Loucy (cell line): Measurements from ENCODE around the gene FBRS.

Experiments used
- H2AFZ ChIP-seq: fragments of 200-600 bp; sonication (generic); 2 replicates; pipeline ENCODE4 v1.6.0; 2016; ENCODE audit warnings: antibody characterized with exemption, mild to moderate bottlenecking, low read length, moderate library complexity
- H3F3A ChIP-seq: fragments of 200-600 bp; 2 replicates; pipeline ENCODE4 v1.6.0; 2016; ENCODE audit warnings: antibody characterized with exemption, low read depth, mild to moderate bottlenecking
- H3K27me3 ChIP-seq: fragments of 200-600 bp; sonication (generic); 2 replicates; pipeline ENCODE4 v1.6.1; 2014; ENCODE audit warnings: low read length, mild to moderate bottlenecking; ENCODE audit not compliant: insufficient read depth, poor library complexity, severe bottlenecking
- H3K36me3 ChIP-seq: fragments of 200-600 bp; sonication (generic); 2 replicates; pipeline ENCODE4 v1.6.1; 2016; ENCODE audit warnings: low read length; ENCODE audit not compliant: insufficient read depth
- H3K4me1 ChIP-seq: fragments of 200-600 bp; sonication (generic); 2 replicates; pipeline ENCODE4 v1.5.1; 2014; ENCODE audit warnings: low read length, mild to moderate bottlenecking; ENCODE audit not compliant: insufficient read depth, poor library complexity, severe bottlenecking
- H3K4me2 ChIP-seq: fragments of 200-600 bp; sonication (generic); 2 replicates; pipeline ENCODE4 v1.6.0; 2014; ENCODE audit warnings: antibody characterized with exemption, low read length, low read depth, mild to moderate bottlenecking; ENCODE audit not compliant: poor library complexity, severe bottlenecking
- H3K4me3 ChIP-seq: fragments of 200-600 bp; sonication (generic); 2 replicates; pipeline ENCODE4 v1.5.1; 2014; ENCODE audit warnings: low read length, mild to moderate bottlenecking, mixed read lengths; ENCODE audit not compliant: poor library complexity, severe bottlenecking
- H3K79me2 ChIP-seq: fragments of 200-600 bp; sonication (generic); 2 replicates; pipeline ENCODE4 v1.6.1; 2014; ENCODE audit warnings: low read length; ENCODE audit not compliant: insufficient read depth
- H3K9ac ChIP-seq: fragments of 200-600 bp; sonication (generic); 2 replicates; pipeline ENCODE4 v1.6.0; 2014; ENCODE audit warnings: mild to moderate bottlenecking, low read depth, low read length, moderate library complexity; ENCODE audit not compliant: poor library complexity, severe bottlenecking
- H3K9me2 ChIP-seq: fragments of 200-600 bp; sonication (generic); replicated peaks from 2 replicates; pipeline ENCODE4 v1.6.1; 2016; ENCODE audit warnings: low read depth, low read length, mixed read lengths
- H3K9me3 ChIP-seq: fragments of 200-600 bp; sonication (generic); 2 replicates; pipeline ENCODE4 v1.6.1; 2014; ENCODE audit warnings: mild to moderate bottlenecking, antibody characterized with exemption, low read length, low read depth; ENCODE audit not compliant: insufficient read depth
- H4K20me1 ChIP-seq: fragments of 200-600 bp; sonication (generic); 2 replicates; pipeline ENCODE4 v1.6.0; 2014; ENCODE audit warnings: antibody characterized with exemption, low read length, mild to moderate bottlenecking; ENCODE audit not compliant: insufficient read depth, poor library complexity, severe bottlenecking
- EZH2phosphoT487 ChIP-seq: fragments of 200-600 bp; IDR thresholded peaks from 2 replicates; pipeline ENCODE4 v1.6.1; 2018; ENCODE audit warnings: antibody characterized with exemption, mild to moderate bottlenecking, moderate library complexity, borderline replicate concordance
- TF ChIP-seq, protein P1 (sequence below): fragments of 200-600 bp; sonication (generic); conservative IDR thresholded peaks from 2 replicates; pipeline ENCODE4 v1.5.1; 2014; ENCODE audit warnings: mild to moderate bottlenecking, antibody characterized with exemption, low read length

FBRS gene

DNA sequence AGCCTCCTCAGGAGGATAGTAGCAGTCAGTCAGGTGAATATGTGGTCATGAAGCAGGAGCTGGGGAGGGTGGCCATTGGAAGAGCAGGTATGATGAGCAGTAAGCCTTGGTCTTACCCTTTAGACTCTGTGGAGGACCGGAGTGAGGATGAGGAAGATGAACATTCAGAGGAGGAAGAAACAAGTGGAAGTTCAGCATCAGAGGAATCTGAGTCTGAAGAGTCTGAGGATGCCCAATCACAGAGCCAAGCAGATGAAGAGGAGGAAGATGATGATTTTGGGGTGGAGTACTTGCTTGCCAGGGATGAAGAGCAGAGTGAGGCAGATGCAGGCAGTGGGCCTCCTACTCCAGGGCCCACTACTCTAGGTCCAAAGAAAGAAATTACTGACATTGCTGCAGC, 53.5 kb downstream of the FBRS start:
- peaks cover 14% of the 10 kb centered on the region for H3K79me2 ChIP-seq

DNA sequence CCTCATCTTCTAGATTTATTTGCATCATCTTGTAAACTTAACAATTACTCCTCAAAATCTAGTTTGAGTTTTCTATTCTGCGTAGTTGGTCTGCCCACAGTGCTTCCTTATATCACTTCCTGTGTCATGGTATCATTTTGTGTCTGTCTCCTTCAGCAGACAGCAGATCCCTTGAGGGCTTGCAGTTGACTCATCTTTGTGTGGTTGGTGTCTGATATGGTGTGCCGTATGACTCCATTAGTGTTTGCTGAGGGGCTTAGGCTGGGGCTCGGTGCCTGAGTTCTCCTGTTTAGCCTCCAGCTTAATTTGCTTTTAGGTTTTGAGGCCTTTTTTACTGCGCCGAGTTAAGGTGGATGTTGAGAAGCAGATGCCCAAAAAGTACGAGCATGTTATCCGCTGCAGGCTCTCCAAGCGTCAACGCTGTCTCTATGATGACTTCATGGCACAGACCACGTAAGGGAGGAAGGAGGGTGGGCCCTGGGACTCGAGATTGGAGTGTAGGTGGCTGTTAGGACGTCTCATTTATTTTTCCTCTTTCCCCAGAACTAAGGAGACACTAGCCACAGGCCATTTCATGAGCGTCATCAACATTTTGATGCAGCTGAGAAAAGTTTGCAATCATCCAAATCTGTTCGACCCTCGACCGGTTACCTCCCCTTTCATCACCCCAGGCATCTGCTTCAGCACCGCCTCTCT, 57.7 kb downstream of the FBRS start:
- H3K4me3 ChIP-seq = no peak overlapping the region
- peaks cover 32% of the 10 kb centered on the region for H3K79me2 ChIP-seq
- H3K36me3 ChIP-seq = peaks cover 89% of the 10 kb centered on the region
- H3K9ac ChIP-seq = no peak overlapping the region
- no peaks in the 10 kb centered on the region for H3K9me2 ChIP-seq
- H3F3A ChIP-seq = no peaks in the 10 kb centered on the region; the same call in 1 of the 2 replicates
- H3K9me3 ChIP-seq = no peaks in the 10 kb centered on the region
- H3K27me3 ChIP-seq = no peaks in the 10 kb centered on the region
- H3K4me2 ChIP-seq = no peak overlapping the region
- H4K20me1 ChIP-seq = peaks cover 24% of the 10 kb centered on the region
- no peak for TF ChIP-seq EZH2phosphoT487
- TF ChIP-seq, protein P1, sequence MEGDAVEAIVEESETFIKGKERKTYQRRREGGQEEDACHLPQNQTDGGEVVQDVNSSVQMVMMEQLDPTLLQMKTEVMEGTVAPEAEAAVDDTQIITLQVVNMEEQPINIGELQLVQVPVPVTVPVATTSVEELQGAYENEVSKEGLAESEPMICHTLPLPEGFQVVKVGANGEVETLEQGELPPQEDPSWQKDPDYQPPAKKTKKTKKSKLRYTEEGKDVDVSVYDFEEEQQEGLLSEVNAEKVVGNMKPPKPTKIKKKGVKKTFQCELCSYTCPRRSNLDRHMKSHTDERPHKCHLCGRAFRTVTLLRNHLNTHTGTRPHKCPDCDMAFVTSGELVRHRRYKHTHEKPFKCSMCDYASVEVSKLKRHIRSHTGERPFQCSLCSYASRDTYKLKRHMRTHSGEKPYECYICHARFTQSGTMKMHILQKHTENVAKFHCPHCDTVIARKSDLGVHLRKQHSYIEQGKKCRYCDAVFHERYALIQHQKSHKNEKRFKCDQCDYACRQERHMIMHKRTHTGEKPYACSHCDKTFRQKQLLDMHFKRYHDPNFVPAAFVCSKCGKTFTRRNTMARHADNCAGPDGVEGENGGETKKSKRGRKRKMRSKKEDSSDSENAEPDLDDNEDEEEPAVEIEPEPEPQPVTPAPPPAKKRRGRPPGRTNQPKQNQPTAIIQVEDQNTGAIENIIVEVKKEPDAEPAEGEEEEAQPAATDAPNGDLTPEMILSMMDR = no peak
- no peaks in the 10 kb centered on the region for H3K4me1 ChIP-seq
- no peak overlapping the region for H2AFZ ChIP-seq

More for the DNA sequence above, 53.5 kb downstream of the FBRS start:
- Histone ChIP-seq H3F3A (no peaks in the 10 kb centered on the region; the same call in 1 of the 2 replicates), H4K20me1 (peaks cover 4% of the 10 kb centered on the region), H3K4me2 (no peak overlapping the region), H3K27me3 (no peaks in the 10 kb centered on the region), H3K4me3 (no peak overlapping the region), H3K36me3 (peaks cover 94% of the 10 kb centered on the region), H3K9me3 (no peaks in the 10 kb centered on the region), H2AFZ (no peak overlapping the region), H3K9ac (no peak overlapping the region), H3K4me1 (no peaks in the 10 kb centered on the region), H3K9me2 (no peaks in the 10 kb centered on the region)
- TF ChIP-seq, protein P1 = no peak
- TF ChIP-seq EZH2phosphoT487 = no peak

DNA sequence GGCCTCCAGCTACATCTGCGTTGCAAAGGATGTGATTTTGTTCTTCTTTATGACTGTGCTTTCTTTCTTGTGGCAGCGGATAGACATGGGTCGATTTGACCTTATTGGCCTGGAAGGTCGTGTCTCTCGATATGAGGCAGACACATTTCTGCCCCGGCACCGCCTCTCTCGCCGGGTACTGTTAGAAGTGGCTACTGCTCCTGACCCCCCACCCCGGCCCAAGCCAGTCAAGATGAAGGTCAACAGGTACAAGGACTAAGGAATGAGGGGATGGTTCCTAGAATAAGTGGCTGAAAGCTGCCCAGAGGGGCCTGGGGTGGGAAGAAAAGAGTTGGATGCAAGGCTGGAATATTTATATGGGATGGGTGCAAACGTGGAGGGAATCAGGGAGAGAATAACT, 61.9 kb downstream of the FBRS start:
- Histone ChIP-seq H3K9me2 (no peaks in the 10 kb centered on the region), H3F3A (no peaks in the 10 kb centered on the region; the same call in 1 of the 2 replicates), H2AFZ (no peak overlapping the region), H3K9me3 (no peaks in the 10 kb centered on the region), H3K4me1 (no peaks in the 10 kb centered on the region), H3K27me3 (no peaks in the 10 kb centered on the region), H3K4me2 (no peak overlapping the region), H3K4me3 (no peak overlapping the region), H3K9ac (no peak overlapping the region), H4K20me1 (peaks cover 29% of the 10 kb centered on the region), H3K79me2 (peaks cover 25% of the 10 kb centered on the region; the same call in 1 of the 2 replicates), H3K36me3 (peaks cover 94% of the 10 kb centered on the region)
- TF ChIP-seq, protein P1 = no peak
- TF ChIP-seq EZH2phosphoT487 = no peak
